G401 (cell line): ENCODE measurements around the gene KIR2DL3. TPM values are rescaled to one million over a fixed set of nuclear protein-coding genes. Genes with fewer than 3 reads are reported as not detected.
"Not testable (repeated sequence)": the region's sequence is repeated elsewhere in the genome, so short reads cannot be mapped to it uniquely, and the experiment has no call there.

Experiments used
- DNase-seq: peaks from one replicate; pipeline ENCODE4 v3.0.0-alpha.2; 2015; ENCODE audit warnings: low spot score
- in situ Hi-C: cut with HindIII; loops from 2 replicates; pipeline ENCODE4 v1.10.0; 2016; ENCODE audit warnings: low sequenced_read_pairs, mixed read lengths
- total RNA-seq: library from RNA; depleted of rRNA; stranded (reverse); fragments of >200 nt; shearing (Covaris generic); gene quantifications from 2 replicates; pipeline ENCODE4 v1.2.3, GENCODE V29; 2014; rRNA removed

The KIR2DL3 gene
- not detected in 2 replicates for total RNA-seq

GRCh38 chr19:54738306-54738705 is at the start of gene KIR2DL3:
Gene KIR2DL3, plus strand, starts transcription at chr19:54738513. Its CDS starts 33 bp downstream, at chr19:54738546.
- DNase-seq, in situ Hi-C loops: not testable (repeated sequence)

GRCh38 chr19:54691582-54692297 is 46.6 kb upstream of the KIR2DL3 start:
- no peak for DNase-seq
- in situ Hi-C loops: no loop called here

- DNase-seq: no peak
- in situ Hi-C loops: no loop called here
These were observed 46.1 kb upstream of the KIR2DL3 start for GRCh38 chr19:54692298-54692615.

GRCh38 chr19:54694648-54695047 is 43.7 kb upstream of the KIR2DL3 start:
- in situ Hi-C loops: no loop called here
- DNase-seq: no peak

- in situ Hi-C loops: no loop called here
- no peak for DNase-seq
These were observed 42.2 kb upstream of the KIR2DL3 start for GRCh38 chr19:54696117-54696548.

- in situ Hi-C loops: no loop called here
- no peak for DNase-seq
These were observed 41.5 kb upstream of the KIR2DL3 start for GRCh38 chr19:54696766-54697165.

GRCh38 chr19:54697716-54698115 is 40.6 kb upstream of the KIR2DL3 start:
- in situ Hi-C loops, DNase-seq: not testable (repeated sequence)

GRCh38 chr19:54704928-54705327 is 33.4 kb upstream of the KIR2DL3 start:
- in situ Hi-C loops: no loop called here
- no peak for DNase-seq

GRCh38 chr19:54707962-54708361 is 30.4 kb upstream of the KIR2DL3 start:
- no peak for DNase-seq
- in situ Hi-C loops: no loop called here

- in situ Hi-C loops: no loop called here
These were observed 29.5 kb upstream of the KIR2DL3 start for GRCh38 chr19:54708781-54709180.

GRCh38 chr19:54709212-54709948 is 28.9 kb upstream of the KIR2DL3 start:
- DNase-seq: no peak
- in situ Hi-C loops: no loop called here

More at GRCh38 chr19:54708781-54709180, 29.5 kb upstream of the KIR2DL3 start:
- DNase-seq: no peak

- DNase-seq, in situ Hi-C loops: not testable (repeated sequence)
These were observed 28.4 kb upstream of the KIR2DL3 start for GRCh38 chr19:54709956-54710355.

GRCh38 chr19:54724142-54724541 is 14.2 kb upstream of the KIR2DL3 start, which contains the start of gene KIR3DL3:
Gene KIR3DL3, plus strand, starts transcription at chr19:54724442. Its CDS starts 55 bp downstream, at chr19:54724497.
- in situ Hi-C loops: no loop called here
- DNase-seq: no peak

- in situ Hi-C loops: no loop called here
- no peak for DNase-seq
These were observed 13.7 kb upstream of the KIR2DL3 start for GRCh38 chr19:54724644-54725043.

- in situ Hi-C loops: no loop called here
- no peak for DNase-seq
These were observed 13.0 kb upstream of the KIR2DL3 start for GRCh38 chr19:54725321-54725720.

- no peak for DNase-seq
- in situ Hi-C loops: no loop called here
These were observed 10.8 kb upstream of the KIR2DL3 start for GRCh38 chr19:54727562-54727961.

- in situ Hi-C loops: no loop called here
- no peak for DNase-seq
These were observed 10.1 kb upstream of the KIR2DL3 start for GRCh38 chr19:54728167-54728566.

- no peak for DNase-seq
- in situ Hi-C loops: no loop called here
These were observed 8.7 kb upstream of the KIR2DL3 start for GRCh38 chr19:54729416-54730188.

GRCh38 chr19:54731191-54731590 is 7.1 kb upstream of the KIR2DL3 start:
- in situ Hi-C loops: no loop called here
- DNase-seq: no peak

GRCh38 chr19:54738715-54739114 is 402 bp downstream of the KIR2DL3 start:
- in situ Hi-C loops: no loop called here
- DNase-seq: no peak
